HG03175 (cell line): Measurements from ENCODE around the gene NDEL1.
"Not testable (repeated sequence)": the region's sequence is repeated elsewhere in the genome, so short reads cannot be mapped to it uniquely, and the experiment has no call there.

Experiments
- ATAC-seq: cut with Tn5 transposase; IDR thresholded peaks from one replicate; pipeline ENCODE4 v1.9.1; 2021; ENCODE audit warnings: mild to moderate bottlenecking, moderate library complexity; ENCODE audit not compliant: unreplicated experiment

NDEL1 gene, protein sequence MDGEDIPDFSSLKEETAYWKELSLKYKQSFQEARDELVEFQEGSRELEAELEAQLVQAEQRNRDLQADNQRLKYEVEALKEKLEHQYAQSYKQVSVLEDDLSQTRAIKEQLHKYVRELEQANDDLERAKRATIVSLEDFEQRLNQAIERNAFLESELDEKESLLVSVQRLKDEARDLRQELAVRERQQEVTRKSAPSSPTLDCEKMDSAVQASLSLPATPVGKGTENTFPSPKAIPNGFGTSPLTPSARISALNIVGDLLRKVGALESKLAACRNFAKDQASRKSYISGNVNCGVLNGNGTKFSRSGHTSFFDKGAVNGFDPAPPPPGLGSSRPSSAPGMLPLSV

DNA sequence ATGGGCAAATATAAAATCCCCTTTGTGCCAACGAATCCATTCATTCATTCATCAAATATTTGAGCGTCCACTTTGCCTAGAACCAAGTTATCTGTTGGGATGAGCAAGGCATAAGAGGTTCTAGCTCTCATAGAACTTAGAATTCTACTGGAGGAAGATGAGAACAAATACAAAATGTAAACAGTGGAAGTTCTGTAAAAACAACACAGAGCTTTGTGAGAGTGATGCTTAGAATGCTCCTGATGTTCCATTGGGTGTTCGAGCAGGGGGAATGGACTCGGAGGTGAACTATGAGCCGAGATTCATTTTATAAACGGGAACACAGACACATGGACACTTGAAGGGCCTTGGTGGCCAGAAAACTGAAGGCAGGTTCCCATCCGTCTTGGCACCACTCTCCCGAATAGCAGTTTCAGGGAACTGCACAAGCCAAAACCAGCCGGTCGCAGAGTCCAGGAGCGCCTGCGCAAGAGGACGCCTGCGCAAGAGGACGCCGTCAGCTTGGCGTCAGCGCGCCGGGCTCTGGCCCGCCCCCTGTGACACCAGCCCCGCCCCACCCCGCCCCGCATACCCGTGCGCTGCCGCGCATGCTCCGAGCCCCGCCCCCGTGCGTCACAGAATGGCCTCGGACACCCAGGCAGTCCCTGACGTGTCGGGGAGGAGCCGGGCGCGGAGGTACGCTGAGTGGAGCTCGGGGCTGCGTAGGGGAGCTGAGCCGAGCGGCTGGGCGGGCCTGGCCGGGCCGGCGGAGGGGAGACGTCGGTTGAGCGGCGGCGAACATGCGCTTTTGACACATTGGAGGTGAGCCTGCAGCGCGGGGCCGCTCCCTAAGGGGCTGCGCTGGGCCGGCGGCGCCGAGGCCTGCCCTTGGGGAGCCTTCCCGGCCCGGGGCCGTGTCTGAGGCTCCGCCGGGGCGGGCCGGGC is at the start of gene NDEL1:
NDEL1 (plus strand) TSS at position 640 of the 924 bp plus-strand sequence. CDS start 8,388 bp downstream, outside the sequence.
- peak; percentile 97 for ATAC-seq

- no peak for ATAC-seq
Measured at GRCh38 chr17:8386841-8387240, 48.8 kb upstream of the NDEL1 start.

GRCh38 chr17:8387914-8388651 is 47.6 kb upstream of the NDEL1 start:
- ATAC-seq: no peak

- ATAC-seq: no peak
Measured at GRCh38 chr17:8391711-8392110, 44.0 kb upstream of the NDEL1 start.

DNA sequence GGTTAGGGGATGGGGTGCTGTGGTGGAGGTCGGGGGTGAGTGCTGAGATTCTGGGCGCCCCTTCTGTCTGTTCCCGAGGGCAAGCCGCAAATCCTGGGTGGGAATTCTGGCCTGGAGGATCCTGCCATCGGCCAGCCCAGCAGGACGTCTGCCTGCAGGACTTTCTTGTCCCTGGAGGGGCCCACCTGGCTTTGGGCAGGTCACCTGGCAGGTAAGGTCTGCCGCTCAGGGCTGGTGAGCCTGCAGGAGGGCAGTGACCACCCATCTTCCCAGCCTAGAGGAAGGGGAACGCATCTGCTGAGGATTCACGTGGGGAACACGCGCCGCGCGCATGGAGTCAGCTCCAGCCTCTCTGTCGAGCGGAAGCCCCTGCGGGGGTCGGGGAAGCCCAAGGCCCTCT is 43.4 kb upstream of the NDEL1 start:
- ATAC-seq: no peak

DNA sequence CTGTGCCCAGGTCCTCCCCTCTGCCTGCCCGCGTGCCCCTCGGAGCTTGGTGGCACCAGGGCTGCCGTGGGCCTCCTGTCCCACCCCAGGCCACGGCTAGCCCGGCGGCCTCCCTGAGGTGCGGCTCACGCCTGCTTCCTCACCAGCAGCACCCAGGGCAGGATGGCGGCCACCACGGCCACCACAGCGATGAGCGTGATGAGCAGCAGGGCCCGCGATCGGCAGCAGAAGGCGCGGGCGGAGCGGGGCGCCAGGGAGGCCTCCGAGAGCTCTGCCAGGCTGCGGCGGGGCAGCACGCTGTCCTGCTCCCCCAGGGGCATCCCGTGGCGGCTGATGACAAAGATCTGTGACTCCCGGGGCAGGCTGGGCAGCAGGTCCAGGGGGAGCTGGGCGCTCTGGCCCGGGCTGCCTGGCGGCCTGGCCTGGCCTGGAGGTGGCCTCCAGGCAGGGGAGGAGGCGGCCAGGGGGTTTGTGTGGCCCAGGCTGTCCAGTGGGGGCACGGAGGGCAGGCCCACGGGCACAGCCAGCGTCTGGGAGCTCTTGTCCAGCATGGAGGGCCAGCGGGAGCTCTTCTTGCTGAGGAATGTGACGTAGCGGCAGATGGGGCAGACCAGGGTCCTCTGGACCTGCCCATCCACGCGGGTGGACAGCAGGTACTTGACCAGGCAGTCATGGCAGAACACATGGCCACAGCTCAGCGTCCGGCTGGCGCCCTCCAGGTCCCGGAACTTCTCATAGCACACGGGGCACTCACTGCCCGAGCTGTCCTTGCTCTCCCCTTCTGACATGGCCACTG is 42.8 kb upstream of the NDEL1 start:
- no peak for ATAC-seq

DNA sequence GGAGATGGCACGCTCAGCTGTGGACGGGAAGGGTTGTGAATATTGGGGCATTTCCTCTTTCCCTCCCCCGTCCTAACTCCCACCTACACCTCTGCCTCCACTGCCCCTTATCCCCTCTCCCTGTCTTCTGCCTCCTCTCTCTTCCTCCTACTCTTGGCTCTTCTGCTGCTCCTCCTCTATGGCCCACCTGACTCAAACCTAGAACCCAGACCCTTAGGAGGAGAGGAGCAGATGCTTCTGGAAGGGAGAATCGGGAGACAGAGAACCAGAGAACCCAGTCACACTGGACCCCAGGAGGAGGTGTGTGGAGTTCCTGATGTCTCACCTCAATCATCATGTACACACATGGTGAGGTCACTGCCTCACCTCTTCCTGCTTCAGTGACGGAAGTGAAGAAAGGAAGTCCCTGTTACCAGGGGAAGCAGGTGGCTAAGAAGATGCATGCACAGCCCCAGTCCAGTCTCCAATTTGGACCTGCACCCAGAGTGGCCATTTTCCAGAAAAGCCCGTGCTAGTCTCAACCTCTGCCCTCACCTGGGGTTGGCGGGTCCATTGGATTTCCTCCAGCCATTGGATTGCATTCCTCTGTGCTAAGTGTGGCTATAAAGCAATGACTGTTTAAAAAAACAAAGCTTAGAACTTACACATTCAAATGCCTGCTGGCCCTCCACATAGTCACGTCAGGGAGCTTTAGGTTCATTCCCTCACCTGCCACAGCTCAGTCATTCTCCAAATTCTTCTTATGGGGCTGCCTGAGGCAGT is 42.0 kb upstream of the NDEL1 start:
- ATAC-seq: no peak

DNA sequence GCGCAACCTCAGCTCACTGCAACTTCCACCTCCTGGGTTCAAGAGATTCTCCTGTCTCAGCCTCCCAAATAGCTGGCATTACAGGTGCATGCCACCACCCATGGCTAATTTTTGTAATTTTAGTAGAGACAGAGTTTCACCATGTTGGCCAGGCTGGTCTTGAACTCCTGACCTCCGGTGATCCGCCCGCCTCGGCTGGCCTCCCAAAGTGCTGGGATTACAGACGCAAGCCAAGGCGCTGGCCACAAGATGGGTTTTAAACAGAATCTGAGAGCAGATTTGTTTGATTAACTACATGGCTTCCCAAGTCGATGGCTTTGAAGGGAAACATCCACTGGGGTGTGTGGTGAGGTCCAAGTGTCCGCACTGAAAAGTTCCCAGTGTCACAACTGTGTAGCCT is 41.2 kb upstream of the NDEL1 start:
- not testable (repeated sequence) for ATAC-seq

DNA sequence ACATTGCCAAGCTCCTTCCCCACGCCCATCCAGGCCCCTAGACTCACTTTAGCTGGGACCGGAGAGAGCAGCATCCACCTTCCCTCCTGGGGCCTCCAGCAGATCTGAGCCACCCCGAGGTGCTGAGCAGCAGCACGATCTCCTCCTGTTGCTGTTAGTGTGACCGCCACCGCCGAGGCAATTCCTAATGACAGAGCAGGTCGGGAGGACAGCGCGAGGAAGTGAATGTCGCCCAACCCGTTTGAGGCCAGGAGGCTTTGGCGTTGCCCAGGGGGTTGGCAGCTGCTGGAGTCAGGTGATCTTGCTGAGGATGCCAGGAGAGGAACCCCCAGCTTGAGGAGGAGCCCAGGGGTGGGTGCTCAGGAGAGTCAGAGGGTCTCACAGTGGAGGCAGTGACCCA is 38.0 kb upstream of the NDEL1 start, which contains the start of gene RNF222:
RNF222 (minus strand) TSS at position 192 of the 400 bp plus-strand sequence. CDS start 4,366 bp downstream, outside the sequence.
- ATAC-seq: no peak

DNA sequence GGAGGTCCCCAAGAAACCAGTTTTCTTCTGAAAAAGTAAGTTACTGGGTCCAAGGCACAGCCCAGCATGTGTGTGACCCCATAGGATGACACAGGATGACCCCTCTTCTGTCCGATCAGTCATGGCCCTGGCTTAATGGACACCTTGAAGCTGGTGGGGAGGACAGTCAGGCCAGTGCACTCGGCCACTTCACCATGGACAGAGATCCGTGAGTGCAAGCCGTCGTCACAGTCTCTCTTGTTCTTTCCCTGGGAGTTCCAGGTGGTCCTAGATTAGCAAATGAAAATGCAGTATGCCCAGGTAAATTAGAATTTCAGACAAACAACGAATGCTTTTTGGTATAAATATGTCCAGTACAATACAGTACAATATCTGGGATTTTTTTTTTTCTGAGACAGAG is 36.7 kb upstream of the NDEL1 start:
- ATAC-seq: no peak

DNA sequence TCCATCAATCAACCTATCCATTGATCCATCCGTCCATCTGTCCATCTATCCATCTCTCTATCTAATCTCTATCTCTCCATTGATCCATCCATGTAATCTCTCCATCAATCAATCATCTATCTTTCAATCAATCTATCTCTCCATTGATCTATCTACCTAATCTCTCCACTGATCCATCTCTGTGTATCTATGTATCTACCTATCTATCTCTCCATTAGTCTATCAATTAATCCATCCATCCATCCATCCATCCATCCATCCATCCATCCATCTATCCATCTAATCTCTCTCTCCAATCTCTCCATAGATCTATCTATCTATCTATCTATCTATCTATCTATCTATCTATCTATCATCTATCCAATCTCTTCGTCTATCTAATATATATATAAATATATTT is 34.6 kb upstream of the NDEL1 start:
- ATAC-seq: no peak

DNA sequence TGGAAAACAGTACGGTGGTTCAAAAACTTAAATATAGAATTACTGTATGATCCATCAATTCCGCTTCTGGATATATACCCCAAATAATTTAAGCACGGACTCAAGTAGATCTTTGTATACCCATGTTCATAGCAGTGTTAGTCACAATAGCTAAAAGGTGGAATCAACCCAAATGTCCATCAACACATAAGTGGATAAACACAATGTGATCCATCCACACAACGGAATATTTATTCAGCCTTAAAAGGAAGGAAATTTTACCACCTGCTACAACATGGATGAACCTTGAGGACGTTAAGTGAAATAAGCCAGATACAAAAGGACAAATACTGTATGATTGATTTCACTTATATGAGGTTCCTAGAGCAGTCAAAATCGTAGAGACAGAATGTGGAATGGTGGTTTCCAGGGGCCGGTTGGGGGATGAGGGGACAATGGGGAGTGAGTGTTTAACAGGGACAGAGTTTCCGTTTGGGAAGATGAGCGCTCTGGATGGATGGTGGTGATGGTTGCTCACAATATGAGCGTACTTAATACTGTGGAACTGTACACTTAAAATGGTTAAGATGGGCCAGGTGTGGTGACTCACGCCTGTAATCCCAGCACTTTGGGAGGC is 32.7 kb upstream of the NDEL1 start:
- no peak for ATAC-seq

- no peak for ATAC-seq
Measured at GRCh38 chr17:8405499-8406016, 30.1 kb upstream of the NDEL1 start.

DNA sequence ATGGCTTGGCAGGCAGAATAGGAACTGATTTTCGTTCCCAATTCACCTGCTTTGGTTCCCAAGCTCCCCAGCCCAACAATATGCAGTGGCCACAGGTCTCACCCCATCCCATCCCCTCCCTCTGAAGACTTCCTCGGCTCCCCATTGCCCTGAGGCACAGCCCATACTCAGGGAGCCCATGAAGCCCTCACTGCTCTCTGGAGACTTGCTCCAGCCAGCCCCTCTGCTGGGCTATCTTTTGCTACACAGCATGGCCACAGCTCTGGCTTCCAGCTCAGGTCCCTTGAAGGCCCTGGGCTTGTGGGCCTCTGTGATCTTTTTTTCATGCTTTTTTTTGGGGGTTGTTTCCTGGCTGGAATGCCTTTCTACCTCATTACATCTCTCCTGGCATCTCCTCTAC is 29.5 kb upstream of the NDEL1 start:
- no peak for ATAC-seq

DNA sequence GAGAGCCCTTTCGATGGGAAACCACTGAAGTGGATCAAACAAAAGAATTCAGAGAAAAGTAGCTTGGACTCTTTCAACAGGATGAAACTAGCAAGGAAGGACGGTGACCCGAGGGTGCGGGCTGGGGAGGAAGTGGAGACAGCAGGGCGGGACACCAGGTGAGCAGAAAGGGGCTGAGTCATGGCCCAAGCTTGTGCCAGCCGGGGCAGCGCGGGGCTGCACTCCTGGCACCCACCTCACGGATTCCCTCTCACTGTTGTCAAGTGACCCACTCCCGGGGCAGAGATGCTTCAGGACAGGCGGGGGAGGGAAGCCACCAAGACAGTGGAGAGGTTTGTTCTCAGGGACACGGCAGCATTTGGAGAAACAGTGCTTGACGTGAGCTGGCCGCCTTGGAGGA is 27.3 kb upstream of the NDEL1 start:
- no peak for ATAC-seq

GRCh38 chr17:8409966-8410882 is 25.5 kb upstream of the NDEL1 start:
- ATAC-seq: no peak

- no peak for ATAC-seq
Measured at GRCh38 chr17:8410883-8411238, 24.8 kb upstream of the NDEL1 start.

DNA sequence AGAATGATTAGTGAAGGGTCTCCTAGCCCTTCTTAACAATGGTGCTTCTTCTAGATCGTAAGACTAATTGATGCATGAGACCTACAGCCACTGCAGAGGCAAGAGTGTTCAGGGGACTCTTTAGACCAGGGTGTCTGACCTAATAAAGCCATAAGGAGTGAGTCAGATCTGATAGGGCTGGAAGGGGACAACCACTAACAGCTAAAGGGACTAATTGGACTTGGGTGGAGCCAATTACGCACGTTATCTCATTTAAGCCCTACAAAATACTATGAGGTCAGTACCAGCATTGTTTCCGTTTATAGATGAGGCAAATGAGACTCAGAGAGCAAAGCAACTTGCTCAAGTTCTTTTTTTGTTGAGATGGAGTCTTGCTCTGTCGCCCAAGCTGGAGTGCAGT is 23.6 kb upstream of the NDEL1 start:
- no peak for ATAC-seq
